Endodermal cell (in vitro differentiated cells): ENCODE data around the gene EPG5. TPM values are rescaled to one million over a fixed set of nuclear protein-coding genes. Genes with fewer than 3 reads are reported as not detected.

ENCODE experiments used
- DNase-seq: peaks from one replicate; pipeline ENCODE4 v3.0.0-alpha.2; 2017
- H3K27ac ChIP-seq: 2 replicates; pipeline ENCODE4 v1.5.1; 2013; ENCODE audit warnings: mild to moderate bottlenecking, low read depth, low read length, moderate library complexity
- H3K27me3 ChIP-seq: 2 replicates; pipeline ENCODE4 v1.6.1; 2013; ENCODE audit warnings: mild to moderate bottlenecking, low read length, moderate library complexity; ENCODE audit not compliant: insufficient read depth, control insufficient read depth, poor library complexity, severe bottlenecking
- H3K36me3 ChIP-seq: 2 replicates; pipeline ENCODE4 v1.7.0; 2013; ENCODE audit warnings: mild to moderate bottlenecking, low read length, moderate library complexity; ENCODE audit not compliant: control insufficient read depth, insufficient read depth
- H3K4me1 ChIP-seq: one replicate; pipeline ENCODE4 v1.7.0; 2013; ENCODE audit warnings: low read length; ENCODE audit not compliant: control insufficient read depth, insufficient read depth
- H3K4me3 ChIP-seq: 2 replicates; pipeline ENCODE4 v1.5.1; 2013; ENCODE audit warnings: mild to moderate bottlenecking, low read length, moderate library complexity
- H3K9ac ChIP-seq: 2 replicates; pipeline ENCODE4 v1.6.1; 2013; ENCODE audit warnings: mild to moderate bottlenecking, low read length, moderate library complexity; ENCODE audit not compliant: poor library complexity, severe bottlenecking; ENCODE audit errors: extremely low read depth
- H3K9me3 ChIP-seq: 2 replicates; pipeline ENCODE4 v1.6.1; 2013; ENCODE audit warnings: mild to moderate bottlenecking, low read length, moderate library complexity; ENCODE audit not compliant: control insufficient read depth
- H3K27ac Mint-ChIP-seq: 2 replicates; pipeline ENCODE4 v1.8.0; 2020; ENCODE audit warnings: mixed read lengths
- H3K27me3 Mint-ChIP-seq: 2 replicates; pipeline ENCODE4 v1.8.0; 2021; ENCODE audit warnings: mild to moderate bottlenecking, mixed read lengths; ENCODE audit not compliant: insufficient read depth
- H3K36me3 Mint-ChIP-seq: 2 replicates; pipeline ENCODE4 v1.8.0; 2020; ENCODE audit warnings: low read depth, mixed read lengths
- H3K4me1 Mint-ChIP-seq: 2 replicates; pipeline ENCODE4 v1.8.0; 2020; ENCODE audit warnings: mixed read lengths
- H3K4me3 Mint-ChIP-seq: 2 replicates; pipeline ENCODE4 v1.8.0; 2020; ENCODE audit warnings: mild to moderate bottlenecking, moderate library complexity, mixed read lengths
- H3K9me3 Mint-ChIP-seq: 2 replicates; pipeline ENCODE4 v1.8.0; 2020; ENCODE audit warnings: mild to moderate bottlenecking, mixed read lengths
- WGBS, 2 experiments: methylation state at CpG; one replicate each; pipeline versions ENCODE4 v1.1.5 to v1.1.7; 2013; ENCODE audit warnings: missing lambda C conversion rate in 2 of 2, mixed read lengths in 1 of 2; ENCODE audit not compliant: insufficient coverage in 1 of 2, insufficient read length in 1 of 2; 5-methylcytosine and 5-hydroxymethylcytosine counted together
- total RNA-seq, 2 donors: library from RNA; stranded (reverse); fragmentation: NEBNext Ultra II Directional in 1 of 2; extraction: Animal tissue kit (Norgen Biotek cat#: 25700) in 1 of 2; gene quantifications; 2 replicates in 1 of 2; 3 replicates in 1 of 2; pipeline ENCODE4 v1.2.1, GENCODE V29; 2021
- TF ChIP-seq, protein P1 (sequence below): fragments of 200-600 bp; sonication (generic); conservative IDR thresholded peaks from 2 replicates; pipeline ENCODE4 v1.5.0; 2021; ENCODE audit warnings: antibody characterized with exemption, mild to moderate bottlenecking

Gene EPG5
- total RNA-seq, 2 donors from 2014 or later = 25.6 to 28.6 TPM

DNA sequence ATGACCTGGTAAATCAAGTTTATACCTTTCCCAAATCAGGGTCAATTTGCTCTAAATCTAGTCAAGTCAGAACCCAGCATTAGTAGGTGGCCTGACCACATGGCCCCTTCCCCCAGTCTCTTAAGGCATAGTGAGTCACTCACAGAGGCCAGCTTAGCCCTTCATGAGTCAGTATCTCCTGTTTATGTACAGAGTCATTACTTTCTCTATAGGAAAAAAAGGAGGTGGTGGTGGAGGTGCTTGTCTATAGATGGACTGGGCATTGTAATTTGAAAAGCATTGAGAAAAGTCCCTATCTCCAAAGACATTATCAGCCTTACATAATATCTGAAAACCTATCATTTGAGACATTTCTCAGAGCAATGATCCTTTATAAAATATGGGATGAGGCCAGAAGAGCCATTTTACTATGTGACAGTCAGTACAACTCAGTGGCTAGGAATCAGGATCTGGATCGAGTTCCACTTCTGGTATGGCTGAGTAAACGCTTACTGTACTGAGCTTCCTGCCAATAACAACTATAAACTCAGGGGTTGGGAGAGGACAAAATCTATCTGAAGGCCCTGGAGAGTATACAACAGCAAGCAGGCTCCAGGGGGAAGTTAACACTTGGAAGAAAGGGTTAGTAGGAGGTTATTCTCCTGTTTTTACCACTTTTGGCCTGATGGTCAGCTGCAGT lies 164.2 kb downstream of the EPG5 start:
- no peak overlapping the region for H3K4me3 ChIP-seq
- no peak overlapping the region for H3K9ac ChIP-seq
- DNase-seq = no peak
- Mint-ChIP-seq H3K27ac (no peak overlapping the region), H3K4me3 (no peak overlapping the region), H3K36me3 (no peaks in the 10 kb centered on the region), H3K27me3 (peaks cover 3% of the 10 kb centered on the region), H3K4me1 (peaks cover 7% of the 10 kb centered on the region), H3K9me3 (peaks cover 59% of the 10 kb centered on the region)
- H3K4me1 ChIP-seq = no peaks in the 10 kb centered on the region
- H3K36me3 ChIP-seq = no peaks in the 10 kb centered on the region
- WGBS, 2 experiments = 86 to 89% methylated on average over 2 of the region's 2 CpGs
- no peak overlapping the region for H3K27ac ChIP-seq
- peaks cover 10% of the 10 kb centered on the region for H3K9me3 ChIP-seq
- TF ChIP-seq, protein P1, sequence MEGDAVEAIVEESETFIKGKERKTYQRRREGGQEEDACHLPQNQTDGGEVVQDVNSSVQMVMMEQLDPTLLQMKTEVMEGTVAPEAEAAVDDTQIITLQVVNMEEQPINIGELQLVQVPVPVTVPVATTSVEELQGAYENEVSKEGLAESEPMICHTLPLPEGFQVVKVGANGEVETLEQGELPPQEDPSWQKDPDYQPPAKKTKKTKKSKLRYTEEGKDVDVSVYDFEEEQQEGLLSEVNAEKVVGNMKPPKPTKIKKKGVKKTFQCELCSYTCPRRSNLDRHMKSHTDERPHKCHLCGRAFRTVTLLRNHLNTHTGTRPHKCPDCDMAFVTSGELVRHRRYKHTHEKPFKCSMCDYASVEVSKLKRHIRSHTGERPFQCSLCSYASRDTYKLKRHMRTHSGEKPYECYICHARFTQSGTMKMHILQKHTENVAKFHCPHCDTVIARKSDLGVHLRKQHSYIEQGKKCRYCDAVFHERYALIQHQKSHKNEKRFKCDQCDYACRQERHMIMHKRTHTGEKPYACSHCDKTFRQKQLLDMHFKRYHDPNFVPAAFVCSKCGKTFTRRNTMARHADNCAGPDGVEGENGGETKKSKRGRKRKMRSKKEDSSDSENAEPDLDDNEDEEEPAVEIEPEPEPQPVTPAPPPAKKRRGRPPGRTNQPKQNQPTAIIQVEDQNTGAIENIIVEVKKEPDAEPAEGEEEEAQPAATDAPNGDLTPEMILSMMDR = no peak
- no peaks in the 10 kb centered on the region for H3K27me3 ChIP-seq

DNA sequence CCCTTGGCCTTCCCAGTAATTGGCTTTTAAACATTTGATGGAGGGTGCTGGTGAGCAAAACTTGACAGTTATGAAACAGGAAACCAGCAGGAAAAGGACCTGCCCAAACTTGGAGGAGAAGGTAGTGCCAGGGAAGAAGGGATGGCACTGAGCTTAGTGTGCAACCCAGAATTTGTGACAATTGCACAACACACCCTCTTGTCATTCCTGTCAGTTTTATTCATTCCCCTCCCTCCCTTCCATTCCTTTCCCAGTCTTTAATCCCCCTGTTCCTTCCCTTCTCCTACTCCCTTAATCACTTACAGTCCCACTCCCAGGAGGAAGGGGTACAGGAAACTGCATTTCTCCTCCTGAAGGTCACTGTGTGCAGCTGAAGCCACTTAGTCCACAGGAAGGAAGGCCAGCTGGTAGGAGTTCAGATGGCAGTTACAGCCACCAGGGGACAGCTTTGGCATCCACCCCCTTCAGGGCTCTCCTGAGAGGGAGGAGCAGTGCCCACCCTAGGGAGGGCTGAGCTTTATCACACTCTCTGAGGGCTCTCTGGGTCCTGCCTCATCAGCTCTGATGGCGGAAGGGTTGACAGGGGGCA lies 165.6 kb downstream of the EPG5 start:
- Mint-ChIP-seq H3K27ac (no peak overlapping the region), H3K36me3 (no peaks in the 10 kb centered on the region), H3K4me3 (no peak overlapping the region), H3K9me3 (peaks cover 60% of the 10 kb centered on the region), H3K4me1 (no peaks in the 10 kb centered on the region), H3K27me3 (peaks cover 6% of the 10 kb centered on the region)
- Histone ChIP-seq H3K4me1 (no peaks in the 10 kb centered on the region), H3K9ac (no peak overlapping the region), H3K9me3 (peaks cover 10% of the 10 kb centered on the region), H3K4me3 (no peak overlapping the region), H3K27me3 (no peaks in the 10 kb centered on the region), H3K27ac (no peak overlapping the region), H3K36me3 (no peaks in the 10 kb centered on the region)
- DNase-seq = no peak
- WGBS, 2 experiments = 100% methylated on average over 1 of the region's 1 CpG; no CpG with 5 or more reads in 1 of the 2 experiments
- TF ChIP-seq, protein P1 = no peak

Other genes starting within 250 kb of the EPG5 start
- not detected for gene SLC14A1, start 243.1 kb downstream of the EPG5 start, total RNA-seq
- gene SIGLEC15, start 141.7 kb downstream of the EPG5 start, total RNA-seq = not detected
- gene PSTPIP2, start 104.9 kb upstream of the EPG5 start, total RNA-seq = 10 to 100 TPM; 10.6 to 10.8 TPM
- 100 to 1,000 TPM; 608 to 706 TPM for gene ATP5F1A, start 131.0 kb upstream of the EPG5 start, total RNA-seq
- 100 to 1,000 TPM in 1 of 2 donors, 10 to 100 TPM in 1; 80.1 to 130 TPM for gene HAUS1, start 137.1 kb upstream of the EPG5 start, total RNA-seq